ENCODE results near the gene GPR142. TPM values are rescaled to one million over a fixed set of nuclear protein-coding genes. Genes with fewer than 3 reads are reported as not detected.

GPR142 gene
- total RNA-seq (not detected), polyA plus RNA-seq (ENCODE audit: insufficient read depth, low read depth, low replicate concordance) (not detected)
- long read RNA-seq, donor 1: 0 reads
- long read RNA-seq, donor 2: 0 reads
- long read RNA-seq, donor 3: 0 reads
- long read RNA-seq, donor 4: 0 reads
- long read RNA-seq, donor 5: 0 reads
- long read RNA-seq, donor 6: 0 reads
- long read RNA-seq, donor 7: 0 reads
- long read RNA-seq, donor 8: 0 reads
- long read RNA-seq, donor 9: 0 reads
- long read RNA-seq, donor 10: 0 reads

GRCh38 chr17:74367206-74367605 lies at the start of gene GPR142:
TSS of gene GPR142 (plus strand) at chr17:74367506. CDS start at chr17:74369541, 2,035 bp downstream.
- Histone ChIP-seq H3K27me3 (ENCODE audit: control insufficient read depth, insufficient read depth, low read length) (no peaks in the 10 kb centered on the region), H3K9me3 (ENCODE audit: control insufficient read depth in 2 of 3, insufficient read depth in 1 of 3, low read length in 3 of 3) (no peaks in the 10 kb centered on the region), H3K4me3 (ENCODE audit: low read length in 3 of 3) (no peak within 1 kb of the TSS), H3K36me3 (ENCODE audit: control insufficient read depth in 2 of 3, insufficient read depth in 3 of 3, low read length in 3 of 3) (no peaks in the 10 kb centered on the region), H3K9ac (ENCODE audit: low read length in 3 of 3) (no peak within 1 kb of the TSS), H3K27ac (ENCODE audit: low read depth in 2 of 2, low read length in 2 of 2) (no peak within 1 kb of the TSS), H3K4me1 (ENCODE audit: control insufficient read depth in 2 of 3, insufficient read depth in 2 of 3, low read depth in 1 of 3, low read length in 3 of 3) (no peaks in the 10 kb centered on the region)
- intact Hi-C loops (cut with DNase I): loop anchor here (10.0 kb wide), 1 partner anchor 62 kb away; no protein-coding TSS in a partner anchor
- DNase-seq: no peak
- TF ChIP-seq CTCF (IDR thresholded peaks at IDR 0.05; ENCODE audit: borderline replicate concordance, extremely low read depth, insufficient read depth): no peak
- FAIRE-seq: no peak

- no peak for DNase-seq
- TF ChIP-seq CTCF (IDR thresholded peaks at IDR 0.05; ENCODE audit: borderline replicate concordance, extremely low read depth, insufficient read depth): no peak
- intact Hi-C loops (cut with DNase I): no loop called here
- Histone ChIP-seq H3K27me3 (ENCODE audit: control insufficient read depth, insufficient read depth, low read length) (no peaks in the 10 kb centered on the region), H3K27ac (ENCODE audit: low read depth in 2 of 2, low read length in 2 of 2) (no peak overlapping the region), H3K9ac (ENCODE audit: low read length in 3 of 3) (no peak overlapping the region), H3K9me3 (ENCODE audit: control insufficient read depth in 2 of 3, insufficient read depth in 1 of 3, low read length in 3 of 3) (no peaks in the 10 kb centered on the region), H3K36me3 (ENCODE audit: control insufficient read depth in 2 of 3, insufficient read depth in 3 of 3, low read length in 3 of 3) (no peaks in the 10 kb centered on the region), H3K4me1 (ENCODE audit: control insufficient read depth in 2 of 3, insufficient read depth in 2 of 3, low read depth in 1 of 3, low read length in 3 of 3) (no peaks in the 10 kb centered on the region), H3K4me3 (ENCODE audit: low read length in 3 of 3) (no peak overlapping the region)
- FAIRE-seq: no peak
These were observed 48.9 kb upstream of the GPR142 start for GRCh38 chr17:74318391-74318790.

GRCh38 chr17:74324521-74324920 lies 42.8 kb upstream of the GPR142 start:
- FAIRE-seq: no peak
- Histone ChIP-seq H3K9ac (ENCODE audit: low read length in 3 of 3) (no peak overlapping the region), H3K36me3 (ENCODE audit: control insufficient read depth in 2 of 3, insufficient read depth in 3 of 3, low read length in 3 of 3) (no peaks in the 10 kb centered on the region), H3K27ac (ENCODE audit: low read depth in 2 of 2, low read length in 2 of 2) (no peak overlapping the region), H3K9me3 (ENCODE audit: control insufficient read depth in 2 of 3, insufficient read depth in 1 of 3, low read length in 3 of 3) (no peaks in the 10 kb centered on the region), H3K4me3 (ENCODE audit: low read length in 3 of 3) (no peak overlapping the region), H3K4me1 (ENCODE audit: control insufficient read depth in 2 of 3, insufficient read depth in 2 of 3, low read depth in 1 of 3, low read length in 3 of 3) (peaks cover 0 to 3% (median 0%) of the 10 kb centered on the region in 3 donors), H3K27me3 (ENCODE audit: control insufficient read depth, insufficient read depth, low read length) (no peaks in the 10 kb centered on the region)
- intact Hi-C loops (cut with DNase I): no loop called here
- no peak for TF ChIP-seq CTCF (IDR thresholded peaks at IDR 0.05; ENCODE audit: borderline replicate concordance, extremely low read depth, insufficient read depth)
- DNase-seq: no peak

- H3K9ac ChIP-seq (ENCODE audit: low read length in 3 of 3): no peak overlapping the region
- TF ChIP-seq CTCF (IDR thresholded peaks at IDR 0.05; ENCODE audit: borderline replicate concordance, extremely low read depth, insufficient read depth): no peak
- H3K9me3 ChIP-seq (ENCODE audit: control insufficient read depth in 2 of 3, insufficient read depth in 1 of 3, low read length in 3 of 3): no peaks in the 10 kb centered on the region
- DNase-seq (no peak), FAIRE-seq (no peak)
- no peaks in the 10 kb centered on the region for H3K36me3 ChIP-seq (ENCODE audit: control insufficient read depth in 2 of 3, insufficient read depth in 3 of 3, low read length in 3 of 3)
- intact Hi-C loops (cut with DNase I): no loop called here
- peak overlapping the region in 1 of 2 donors; percentile 37 for H3K27ac ChIP-seq (ENCODE audit: low read depth in 2 of 2, low read length in 2 of 2)
- H3K4me3 ChIP-seq (ENCODE audit: low read length in 3 of 3): no peak overlapping the region
- H3K27me3 ChIP-seq (ENCODE audit: control insufficient read depth, insufficient read depth, low read length): no peaks in the 10 kb centered on the region
- H3K4me1 ChIP-seq (ENCODE audit: control insufficient read depth in 2 of 3, insufficient read depth in 2 of 3, low read depth in 1 of 3, low read length in 3 of 3): peaks cover 0 to 3% (median 0%) of the 10 kb centered on the region in 3 donors
These were observed 41.9 kb upstream of the GPR142 start for GRCh38 chr17:74325376-74325742.

Data from kidney (tissue), 22 donors.